Measurements from ENCODE around the gene CMTM2.
"Not testable (repeated sequence)": the region's sequence is repeated elsewhere in the genome, so short reads cannot be mapped to it uniquely, and the experiment has no call there.

Gene CMTM2

GRCh38 chr16:66581246-66581952 lies 2.1 kb downstream of the CMTM2 start:
- no peak for DNase-seq (ENCODE audit: low read depth in 2 of 2)

- no peak for DNase-seq (ENCODE audit: low read depth in 2 of 2)
Observed at GRCh38 chr16:66585481-66586239, 6.4 kb downstream of the CMTM2 start.

GRCh38 chr16:66587881-66588600 lies 8.8 kb downstream of the CMTM2 start:
- DNase-seq (ENCODE audit: low read depth in 2 of 2) = no peak

GRCh38 chr16:66588981-66589713 lies 9.9 kb downstream of the CMTM2 start:
- DNase-seq (ENCODE audit: low read depth in 2 of 2) = peak; percentile 39 to 54

- no peak for DNase-seq (ENCODE audit: low read depth in 2 of 2)
Observed at GRCh38 chr16:66590322-66590721, 11.1 kb downstream of the CMTM2 start.

- DNase-seq (ENCODE audit: low read depth in 2 of 2) = no peak
Observed at GRCh38 chr16:66591018-66591417, 11.8 kb downstream of the CMTM2 start.

GRCh38 chr16:66592241-66592640 lies 13.0 kb downstream of the CMTM2 start:
- no peak for DNase-seq (ENCODE audit: low read depth in 2 of 2)

GRCh38 chr16:66592814-66593213 lies 13.6 kb downstream of the CMTM2 start:
- DNase-seq (ENCODE audit: low read depth in 2 of 2) = no peak

GRCh38 chr16:66594739-66595138 lies 15.5 kb downstream of the CMTM2 start:
- no peak for DNase-seq (ENCODE audit: low read depth in 2 of 2)

GRCh38 chr16:66596559-66596958 lies 17.3 kb downstream of the CMTM2 start:
- not testable (repeated sequence) for DNase-seq (ENCODE audit: low read depth in 2 of 2)

- DNase-seq (ENCODE audit: low read depth in 2 of 2) = no peak
Observed at GRCh38 chr16:66596986-66597848, 18.0 kb downstream of the CMTM2 start.

- no peak for DNase-seq (ENCODE audit: low read depth in 2 of 2)
Observed at GRCh38 chr16:66598111-66598510, 18.8 kb downstream of the CMTM2 start.

GRCh38 chr16:66599726-66600125 lies 20.5 kb downstream of the CMTM2 start:
- no peak for DNase-seq (ENCODE audit: low read depth in 2 of 2)

GRCh38 chr16:66600477-66600876 lies 21.2 kb downstream of the CMTM2 start:
- DNase-seq (ENCODE audit: low read depth in 2 of 2) = no peak

GRCh38 chr16:66601471-66601870 lies 22.2 kb downstream of the CMTM2 start:
- no peak for DNase-seq (ENCODE audit: low read depth in 2 of 2)

- peak; percentile 46 to 53 for DNase-seq (ENCODE audit: low read depth in 2 of 2)
Observed at GRCh38 chr16:66603537-66604375, 24.5 kb downstream of the CMTM2 start.

GRCh38 chr16:66604376-66605176 lies 25.3 kb downstream of the CMTM2 start, which contains the start of gene CMTM3:
CMTM3 (plus strand) TSS chr16:66604704; CDS start chr16:66604806, 102 bp downstream.
- DNase-seq (ENCODE audit: low read depth in 2 of 2) = peak; percentile 64 to 65

GRCh38 chr16:66605177-66605978 lies 26.1 kb downstream of the CMTM2 start:
- DNase-seq (ENCODE audit: low read depth in 2 of 2) = no peak
